Dermis blood vessel endothelial cell (primary cell): ENCODE data around the gene SLC19A3. TPM values are rescaled to one million over a fixed set of nuclear protein-coding genes. Genes with fewer than 3 reads are reported as not detected.
A peak's percentile ranks its signal among the peaks of the same experiment; 100 is the strongest.
"Not testable (repeated sequence)": the region's sequence is repeated elsewhere in the genome, so short reads cannot be mapped to it uniquely, and the experiment has no call there.

ENCODE experiments used
- DNase-seq: peaks from one replicate; pipeline ENCODE4 v3.0.0; 2010
- total RNA-seq: library from RNA; depleted of rRNA; stranded (reverse); fragments of >200 nt; gene quantifications from 2 replicates; pipeline ENCODE4 v1.2.3, GENCODE V29; 2014

The SLC19A3 gene
- 0.14 TPM in 1 of 2 replicates, not detected in the other for total RNA-seq

DNA sequence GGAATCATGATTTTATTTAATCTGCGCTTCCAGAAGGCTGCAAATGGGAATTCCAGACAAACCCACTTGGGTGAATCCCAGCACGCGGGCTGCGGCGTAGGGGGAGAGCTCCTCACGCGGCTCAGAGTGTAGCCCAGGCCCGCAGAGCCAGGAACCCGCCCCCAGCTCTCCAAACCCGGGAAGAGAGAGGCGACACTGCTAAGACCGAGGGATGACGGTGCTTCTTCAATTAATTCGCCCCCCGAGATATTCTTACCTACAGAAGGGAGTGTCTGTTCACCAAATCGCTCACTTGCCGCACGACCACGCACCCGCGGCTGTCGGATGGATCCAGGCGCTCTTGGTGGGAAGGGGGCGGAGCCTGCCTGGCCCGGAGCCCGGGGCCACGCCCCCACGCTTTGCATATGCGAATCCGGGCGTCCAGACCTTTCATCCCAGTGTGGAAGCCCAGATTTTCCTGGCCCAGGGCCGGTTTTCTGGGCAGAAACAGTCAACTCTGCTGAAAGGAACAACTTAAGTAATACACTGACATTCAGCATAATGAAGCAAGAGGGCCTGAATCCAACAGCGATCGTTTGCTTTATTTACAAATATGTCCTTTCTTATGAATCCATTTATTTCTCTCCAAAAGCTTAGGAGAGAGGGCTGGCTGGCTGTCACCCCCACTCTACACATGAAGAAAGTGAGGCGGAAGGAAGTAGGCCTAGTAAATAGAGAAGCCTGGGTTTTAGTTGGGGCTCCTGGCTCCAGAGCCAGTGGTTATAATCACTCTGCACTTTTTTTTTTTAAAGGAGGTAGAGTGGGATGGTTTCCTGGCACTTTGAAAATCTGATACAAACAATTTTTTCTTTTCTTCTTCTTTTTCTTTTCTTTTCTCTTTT is at the start of gene SLC19A3:
Gene SLC19A3, minus strand, starts transcription at position 342 of the 881 bp plus-strand sequence. CDS start 15,710 bp downstream, outside the sequence.
- DNase-seq = peak; percentile 69

GRCh38 chr2:227766373-227766883 is 48.6 kb upstream of the SLC19A3 start:
- DNase-seq = peak; percentile 92

GRCh38 chr2:227765788-227766372 is 48.1 kb upstream of the SLC19A3 start:
- DNase-seq = peak; percentile 66

GRCh38 chr2:227761740-227762476 is 44.1 kb upstream of the SLC19A3 start:
- DNase-seq = no peak

DNA sequence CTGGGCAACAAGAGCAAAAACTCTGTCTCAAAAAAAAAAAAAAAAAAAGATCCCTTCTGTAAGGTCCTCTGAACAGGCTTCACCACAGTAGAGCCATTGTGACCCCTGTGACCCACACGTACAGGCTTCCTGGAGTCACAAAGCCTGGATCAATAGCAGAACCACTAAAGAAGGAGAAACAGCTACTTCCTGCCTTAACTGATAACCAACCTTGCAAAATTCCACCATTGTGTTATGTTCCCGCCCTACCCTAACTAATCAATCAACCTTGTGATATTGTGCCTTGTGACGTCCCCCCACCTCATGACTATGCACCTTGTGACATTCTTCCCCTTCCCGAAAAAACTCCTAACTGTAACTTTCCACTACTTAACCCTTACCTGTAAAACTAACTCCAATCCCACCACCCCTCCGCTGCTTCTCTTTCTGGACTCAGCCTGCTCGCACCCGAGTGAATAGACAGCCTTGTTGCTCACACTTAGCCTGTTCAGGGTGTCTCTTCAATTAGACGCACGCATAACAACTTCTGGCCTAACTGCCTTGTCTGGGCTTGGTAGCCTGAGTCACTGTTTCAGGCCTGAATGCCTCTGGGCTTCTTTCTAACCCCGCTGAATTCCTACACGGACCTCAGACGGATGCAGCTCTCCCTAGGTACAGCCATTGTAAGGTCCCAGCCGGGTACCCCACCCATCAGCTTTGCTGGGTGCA is 41.7 kb upstream of the SLC19A3 start:
- DNase-seq = no peak

DNA sequence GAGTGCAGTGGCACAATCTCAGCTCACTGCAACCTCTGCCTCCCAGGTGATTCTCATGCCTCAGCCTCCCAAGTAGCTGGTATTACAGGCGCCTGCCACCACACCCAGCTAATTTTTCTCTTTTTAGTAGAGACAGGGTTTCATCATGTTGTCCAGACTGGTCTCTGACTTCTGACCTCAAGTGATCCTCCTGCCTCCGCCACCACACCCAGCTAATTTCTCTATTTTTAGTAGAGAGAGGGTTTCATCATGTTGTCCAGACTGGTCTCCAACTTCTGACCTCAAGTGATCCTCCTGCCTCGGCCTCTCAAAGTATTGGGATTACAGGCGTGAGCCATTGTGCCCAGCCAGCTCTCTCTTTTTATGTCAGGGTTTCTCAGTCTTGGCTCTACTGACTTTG is 38.4 kb upstream of the SLC19A3 start:
- not testable (repeated sequence) for DNase-seq

DNA sequence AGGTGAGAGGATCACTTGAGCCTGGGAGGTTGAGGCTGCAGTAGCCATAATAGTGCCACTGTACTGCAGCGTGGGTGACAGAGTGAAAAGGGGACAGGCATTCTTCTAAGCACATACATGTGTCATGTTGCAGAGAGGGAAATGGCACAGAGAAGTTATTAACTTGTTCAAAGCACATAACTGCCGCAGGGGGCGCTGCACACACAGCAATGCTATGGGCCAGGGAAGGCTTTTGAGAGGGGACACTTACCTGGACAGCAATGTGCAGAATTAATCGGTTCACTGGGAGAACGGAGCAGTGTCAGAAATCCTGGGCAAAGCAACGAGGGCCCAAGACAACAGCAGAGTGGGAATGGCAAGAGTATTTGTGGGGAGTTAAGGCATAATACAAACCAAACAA is 30.3 kb upstream of the SLC19A3 start:
- peak; percentile 29 for DNase-seq

DNA sequence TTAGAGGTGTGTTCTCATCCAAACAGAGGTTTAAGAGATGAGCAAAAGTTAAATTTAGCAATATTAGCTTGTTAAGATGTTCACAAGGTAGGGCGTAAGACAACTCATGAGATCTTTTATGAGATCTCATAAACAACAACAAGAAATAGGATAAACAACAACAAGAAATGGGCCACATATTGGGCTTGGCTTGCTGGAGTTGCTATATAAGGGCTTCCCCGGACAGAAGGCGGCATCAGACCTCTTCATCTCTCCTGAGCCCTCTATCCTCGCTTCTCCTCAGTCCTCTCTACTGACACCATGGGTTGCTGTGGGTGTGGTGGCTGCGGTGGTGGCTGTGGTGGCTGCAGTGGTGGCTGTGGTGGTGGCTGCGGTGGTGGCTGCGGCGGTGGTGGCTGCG is 27.8 kb upstream of the SLC19A3 start, which contains the start of gene SCYGR8:
Gene SCYGR8, plus strand, starts transcription at position 301 of the 400 bp plus-strand sequence. Its CDS starts 0 bp downstream, at position 301.
- DNase-seq = no peak

- DNase-seq = peak; percentile 28
Measured at GRCh38 chr2:227740705-227741104, 22.9 kb upstream of the SLC19A3 start.

- DNase-seq = no peak
Measured at GRCh38 chr2:227739351-227739750, 21.5 kb upstream of the SLC19A3 start.

DNA sequence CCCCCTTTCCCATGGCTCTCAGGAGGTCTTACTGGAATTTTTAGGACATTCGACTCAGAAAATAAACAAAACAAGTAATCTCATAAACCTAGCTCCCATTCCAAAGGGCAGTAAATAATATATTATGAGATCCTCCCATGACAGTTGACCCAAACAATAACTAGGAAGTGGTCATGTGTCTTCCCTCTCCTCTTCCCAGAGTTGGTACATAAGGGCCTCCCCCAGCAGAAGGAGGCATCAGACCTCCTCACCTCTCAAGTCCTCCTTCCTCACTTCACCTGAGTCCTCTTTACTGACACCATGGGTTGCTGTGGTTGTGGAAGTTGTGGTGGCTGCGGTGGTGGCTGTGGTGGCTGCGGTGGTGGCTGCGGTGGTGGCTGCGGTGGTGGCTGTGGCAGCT is 10.2 kb upstream of the SLC19A3 start, which contains the start of gene SCYGR7:
Gene SCYGR7, plus strand, starts transcription at position 301 of the 400 bp plus-strand sequence. Its CDS starts 0 bp downstream, at position 301.
- no peak for DNase-seq

DNA sequence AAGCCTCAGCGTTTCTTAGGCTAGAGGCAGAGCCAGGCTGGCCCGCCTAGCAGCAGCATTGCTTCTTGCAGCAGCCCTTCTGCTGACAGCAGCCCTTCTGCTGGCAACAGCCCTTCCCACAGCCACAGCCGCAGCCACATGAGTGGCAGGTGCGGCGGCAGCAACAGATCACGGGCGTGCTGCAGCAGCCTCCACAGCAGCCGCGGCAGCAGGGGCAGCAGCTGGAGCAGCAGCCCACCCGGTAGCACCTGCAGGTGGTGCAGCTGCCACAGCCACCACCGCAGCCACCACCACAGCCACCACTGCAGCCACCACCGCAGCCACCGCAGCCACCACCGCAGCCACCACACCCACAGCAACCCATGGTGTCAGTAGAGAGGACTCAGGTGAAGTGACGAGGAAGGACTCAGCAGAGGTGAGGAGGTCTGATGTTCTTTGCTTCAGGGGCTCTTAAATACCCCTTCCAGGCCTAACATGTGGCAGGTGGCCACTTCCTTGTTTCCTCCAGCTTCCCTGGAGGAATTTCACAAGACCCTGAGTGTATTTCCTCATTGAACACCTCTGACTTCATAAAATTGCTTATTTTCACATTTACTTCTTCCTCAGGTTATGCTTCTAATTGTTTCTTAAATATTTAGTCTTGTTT is 6.7 kb upstream of the SLC19A3 start, which contains the start of gene SCYGR6:
Gene SCYGR6, minus strand, starts transcription at position 364 of the 646 bp plus-strand sequence. Its CDS starts 0 bp downstream, at position 364.
- DNase-seq = no peak

GRCh38 chr2:227722821-227723220 is 5.0 kb upstream of the SLC19A3 start:
- DNase-seq = not testable (repeated sequence)

DNA sequence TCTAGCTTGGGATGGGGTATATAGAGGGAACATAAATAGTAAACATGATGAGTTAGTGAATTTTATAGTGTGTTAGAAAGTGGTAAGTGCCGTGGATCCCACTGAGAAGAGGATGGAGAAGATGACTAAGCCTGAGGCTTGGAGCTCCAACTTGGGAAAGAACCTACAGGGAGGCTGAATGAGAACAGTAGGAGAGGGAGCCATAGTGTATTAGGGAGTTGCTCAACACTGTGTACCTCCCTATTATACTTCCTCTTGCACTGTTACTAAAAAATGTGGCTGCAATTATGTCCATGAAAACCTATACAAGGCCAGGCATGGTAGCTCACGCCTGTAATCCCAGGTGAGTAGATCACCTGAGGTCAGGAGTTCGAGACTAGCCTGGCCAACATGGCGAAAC is 2.9 kb upstream of the SLC19A3 start:
- no peak for DNase-seq

DNA sequence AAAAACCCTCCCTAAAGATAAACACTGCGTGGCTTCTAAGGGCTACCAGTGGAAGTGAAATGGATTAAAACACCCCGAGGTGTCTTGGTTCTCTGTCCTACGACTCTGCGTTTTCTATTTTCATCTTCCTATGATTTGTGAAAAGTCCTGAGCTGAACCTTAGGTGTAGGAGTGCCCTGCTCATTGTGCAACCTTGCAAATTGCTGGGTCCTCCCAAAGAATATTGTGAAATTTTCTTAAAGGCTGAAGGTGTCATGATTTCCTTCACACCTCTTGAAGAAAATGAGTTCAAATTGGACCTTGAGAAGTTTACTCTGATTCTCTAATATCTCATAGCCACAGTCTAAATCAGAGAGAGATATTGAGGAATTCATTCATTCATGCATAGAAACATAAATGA is 1.8 kb upstream of the SLC19A3 start:
- no peak for DNase-seq

GRCh38 chr2:227716501-227716900 is 1.3 kb downstream of the SLC19A3 start:
- DNase-seq = no peak

- DNase-seq = no peak
Measured at GRCh38 chr2:227713291-227713690, 4.5 kb downstream of the SLC19A3 start.

- DNase-seq = no peak
Measured at GRCh38 chr2:227710986-227711385, 6.8 kb downstream of the SLC19A3 start.

DNA sequence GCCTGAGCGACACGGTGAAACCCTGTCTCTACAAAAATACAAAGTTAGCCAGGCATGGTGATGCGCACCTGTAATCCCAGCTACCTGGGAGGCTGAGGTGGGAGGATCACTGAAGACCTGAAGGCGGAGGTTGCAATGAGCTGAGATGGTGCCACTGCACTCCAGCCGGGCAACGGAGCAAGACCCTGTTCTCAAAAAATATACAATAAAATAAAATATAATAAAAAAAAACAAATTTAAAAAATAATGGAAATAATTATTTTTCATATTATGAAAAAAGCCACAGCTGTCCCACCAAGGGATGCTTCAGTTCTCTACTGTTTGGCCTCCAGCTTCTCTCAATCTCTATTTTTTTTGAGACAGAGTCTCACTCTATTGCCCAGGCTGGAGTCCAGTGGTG is 10.4 kb downstream of the SLC19A3 start:
- no peak for DNase-seq

DNA sequence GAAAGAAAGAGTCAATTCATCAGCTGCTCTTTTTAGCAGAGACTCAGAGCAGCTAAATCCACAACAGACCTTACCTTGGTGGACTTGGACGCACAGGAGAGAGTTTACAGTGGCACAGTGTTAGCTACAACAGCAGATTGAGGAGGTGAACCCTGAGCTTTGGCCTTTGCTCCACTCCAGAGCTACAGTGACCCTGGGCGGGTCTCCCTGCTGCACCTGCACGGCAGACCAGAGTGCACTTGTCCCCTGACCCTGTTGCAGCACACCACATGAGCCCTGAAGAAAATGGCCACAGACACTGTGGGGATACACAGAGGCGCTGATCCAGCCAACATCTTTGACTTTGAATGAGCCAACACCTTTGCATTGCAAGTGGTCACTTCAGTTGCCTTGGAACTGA is 11.0 kb downstream of the SLC19A3 start:
- DNase-seq = no peak

DNA sequence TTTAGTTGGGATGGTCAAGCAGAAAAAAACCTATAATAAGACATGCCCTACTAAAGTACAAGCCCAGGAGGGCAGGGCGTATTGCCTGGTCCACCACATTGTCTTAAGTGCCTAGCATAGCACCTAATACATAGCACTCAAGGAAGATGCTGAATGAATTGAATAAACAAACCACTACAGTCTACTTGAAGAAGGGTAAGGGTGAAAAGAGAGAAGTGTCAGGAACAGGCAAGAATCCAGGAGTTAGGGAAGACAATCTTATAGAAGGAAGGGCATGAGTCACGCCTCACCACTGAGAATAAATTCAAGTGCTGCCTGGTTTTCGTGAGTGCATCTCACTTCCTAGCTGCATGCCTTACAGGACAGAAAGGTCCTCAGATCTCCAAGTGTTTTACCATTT is 13.9 kb downstream of the SLC19A3 start:
- DNase-seq = no peak
